Naive B cell (primary cell): ENCODE data around the gene TTC33. TPM values are rescaled to one million over a fixed set of nuclear protein-coding genes. Genes with fewer than 3 reads are reported as not detected.
"Not testable (repeated sequence)": the region's sequence is repeated elsewhere in the genome, so short reads cannot be mapped to it uniquely, and the experiment has no call there.

ENCODE experiments used
- ATAC-seq, 2 donors: fragments of 150-1000 bp; cut with Tn5 transposase; 2 replicates each; pipeline ENCODE4 v1.10.0; 2021; ENCODE audit warnings: low read depth in 2 of 2, mild to moderate bottlenecking in 2 of 2, moderate library complexity in 2 of 2
- DNase-seq: peaks from one replicate; pipeline ENCODE4 v3.0.0; 2022
- H3K27ac Mint-ChIP-seq, 6 donors: one replicate each; pipeline ENCODE4 v1.8.0; 2020 to 2022; ENCODE audit warnings: mild to moderate bottlenecking in 6 of 6, mixed read lengths in 6 of 6, moderate library complexity in 5 of 6, inconsistent platforms in 2 of 6
- H3K27me3 Mint-ChIP-seq, 3 donors: one replicate each; pipeline ENCODE4 v1.8.0; 2021 to 2022; ENCODE audit warnings: mixed read lengths in 3 of 3, mild to moderate bottlenecking in 1 of 3
- H3K36me3 Mint-ChIP-seq, 2 donors: one replicate each; pipeline ENCODE4 v1.8.0; 2020 to 2022; ENCODE audit warnings: mixed read lengths in 2 of 2, inconsistent platforms in 1 of 2, mild to moderate bottlenecking in 1 of 2
- H3K4me1 Mint-ChIP-seq, 3 donors: one replicate each; pipeline ENCODE4 v1.8.0; 2020 to 2022; ENCODE audit warnings: mixed read lengths in 3 of 3, inconsistent platforms in 1 of 3, mild to moderate bottlenecking in 1 of 3, moderate library complexity in 1 of 3
- H3K4me3 Mint-ChIP-seq, 8 donors: one replicate each; pipeline ENCODE4 v1.8.0; 2020 to 2022; ENCODE audit warnings: mild to moderate bottlenecking in 8 of 8, mixed read lengths in 8 of 8, moderate library complexity in 8 of 8, inconsistent platforms in 2 of 8
- H3K9me3 Mint-ChIP-seq, 7 donors: one replicate each; pipeline ENCODE4 v1.8.0; 2020 to 2022; ENCODE audit warnings: mixed read lengths in 7 of 7, mild to moderate bottlenecking in 5 of 7, inconsistent platforms in 2 of 7, moderate library complexity in 1 of 7
- polyA plus RNA-seq, 6 donors: library from polyadenylated mRNA; unstranded; fragments of 300-500 nt; fragmentation: Illumina TruSeq; gene quantifications; one replicate each; pipeline ENCODE4 v1.2.3, GENCODE V29; 2021; ENCODE audit warnings: low read depth in 6 of 6

The TTC33 gene, protein sequence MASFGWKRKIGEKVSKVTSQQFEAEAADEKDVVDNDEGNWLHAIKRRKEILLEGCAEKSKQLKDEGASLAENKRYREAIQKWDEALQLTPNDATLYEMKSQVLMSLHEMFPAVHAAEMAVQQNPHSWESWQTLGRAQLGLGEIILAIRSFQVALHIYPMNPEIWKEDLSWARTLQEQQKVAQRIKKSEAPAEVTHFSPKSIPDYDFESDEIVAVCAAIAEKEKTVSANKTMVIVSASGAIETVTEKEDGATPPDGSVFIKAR
- polyA plus RNA-seq, result 10 to 100 TPM; 14.6 to 21.6 (median 18.9) TPM

DNA sequence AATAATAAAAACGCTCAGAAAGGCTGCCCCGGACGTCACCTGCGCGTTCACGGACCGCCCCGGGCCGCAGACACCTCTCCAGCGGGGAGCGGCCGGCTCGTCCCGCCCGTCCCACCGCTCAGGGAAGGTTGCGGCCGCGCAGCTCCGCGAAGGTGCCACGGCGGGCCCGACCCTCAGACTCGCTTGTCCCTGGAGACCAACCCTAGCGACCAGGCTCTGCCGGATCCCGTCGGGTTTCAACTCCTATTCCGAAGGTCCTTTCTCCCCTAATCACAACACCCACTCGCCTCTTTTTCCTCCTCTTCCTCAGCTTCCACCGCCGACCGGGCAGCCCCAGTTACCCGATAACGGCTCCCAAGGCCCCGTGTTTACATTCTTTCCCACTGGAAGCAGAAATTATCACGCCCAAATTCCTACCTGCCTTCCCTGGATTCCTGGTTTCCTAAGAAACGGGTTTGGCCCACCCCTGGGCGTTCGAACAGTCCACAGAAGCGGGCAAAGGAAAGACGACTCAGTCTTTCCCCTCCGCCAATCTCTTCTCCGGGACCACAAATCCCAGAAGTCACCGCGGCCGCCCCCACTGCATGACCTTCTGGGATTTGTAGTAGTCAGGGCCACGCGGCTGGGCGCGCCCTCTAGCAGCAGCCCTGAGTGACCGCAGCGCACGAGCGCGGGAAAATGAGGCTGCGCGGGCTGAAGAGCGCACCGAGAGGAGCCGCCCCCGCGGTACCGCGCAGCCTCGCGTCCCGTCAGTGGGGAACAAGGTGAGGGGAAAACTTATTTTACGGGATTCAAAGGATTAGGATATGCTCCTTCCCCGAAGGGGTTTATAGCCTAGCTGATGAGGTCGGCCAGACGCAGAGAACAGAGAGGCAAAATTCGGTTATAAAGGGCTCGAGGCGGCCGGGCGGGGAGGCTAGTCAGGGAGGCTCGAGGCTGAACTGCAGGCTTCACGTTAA lies at the start of gene TTC33:
TTC33 (minus strand) TSS at position 555 of the 959 bp plus-strand sequence. CDS start 8,943 bp downstream, outside the sequence.
- Mint-ChIP-seq H3K9me3 (no peaks in the 10 kb centered on the region), H3K4me3 (peak within 1 kb of the TSS in 1 of 8 donors; percentile 5), H3K4me1 (peaks cover 13 to 21% (median 16%) of the 10 kb centered on the region in 3 donors), H3K27ac (no peak within 1 kb of the TSS), H3K36me3 (peaks cover 0 to 4% of the 10 kb centered on the region in 2 donors), H3K27me3 (no peaks in the 10 kb centered on the region)
- ATAC-seq (peak; percentile 91 to 92), DNase-seq (peak; percentile 90)

DNA sequence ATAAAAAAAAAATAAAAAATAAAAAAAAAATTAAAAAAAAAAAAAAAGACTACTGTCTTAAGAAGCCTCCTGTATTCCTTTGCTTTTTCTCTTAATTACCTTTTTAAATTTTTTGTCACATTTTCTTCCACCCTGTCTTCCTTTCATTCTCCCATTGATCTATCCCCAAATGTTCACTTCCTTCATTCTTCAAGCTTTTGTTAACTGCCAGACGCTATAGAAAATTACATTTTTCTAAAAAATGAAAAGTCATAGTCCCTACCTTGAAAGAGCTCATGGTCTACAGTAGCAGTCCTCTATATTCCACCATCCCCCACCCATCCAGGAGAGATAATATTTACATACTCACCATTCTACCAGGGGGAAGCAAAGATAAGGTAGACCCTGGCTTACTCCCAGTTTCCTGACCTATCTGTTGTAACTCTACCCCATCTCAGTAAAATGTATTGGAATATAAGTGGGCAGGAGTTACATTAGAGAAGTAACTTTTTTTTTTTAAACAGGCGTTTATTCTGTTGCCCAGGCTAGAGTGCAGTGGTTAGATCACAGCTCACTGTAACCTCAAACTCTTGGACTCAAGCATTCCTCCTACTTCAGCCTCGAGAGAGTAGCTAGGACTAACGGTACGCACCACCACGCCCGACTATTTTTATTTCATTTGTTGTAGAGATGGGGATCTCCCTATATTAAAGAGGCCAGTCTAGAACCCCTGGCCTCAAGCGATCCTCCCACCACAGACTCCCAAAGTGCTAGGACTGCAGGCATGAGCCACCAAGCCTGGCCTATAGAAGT lies 46.2 kb upstream of the TTC33 start:
- no peak for DNase-seq
- Mint-ChIP-seq H3K9me3 (no peaks in the 10 kb centered on the region), H3K4me1 (peaks cover 4 to 14% (median 6%) of the 10 kb centered on the region in 3 donors), H3K27me3 (no peaks in the 10 kb centered on the region), H3K36me3 (no peaks in the 10 kb centered on the region), H3K27ac (peak overlapping the region in 1 of 6 donors; percentile 2), H3K4me3 (peak overlapping the region in 1 of 8 donors; percentile 71)
- no peak for ATAC-seq

DNA sequence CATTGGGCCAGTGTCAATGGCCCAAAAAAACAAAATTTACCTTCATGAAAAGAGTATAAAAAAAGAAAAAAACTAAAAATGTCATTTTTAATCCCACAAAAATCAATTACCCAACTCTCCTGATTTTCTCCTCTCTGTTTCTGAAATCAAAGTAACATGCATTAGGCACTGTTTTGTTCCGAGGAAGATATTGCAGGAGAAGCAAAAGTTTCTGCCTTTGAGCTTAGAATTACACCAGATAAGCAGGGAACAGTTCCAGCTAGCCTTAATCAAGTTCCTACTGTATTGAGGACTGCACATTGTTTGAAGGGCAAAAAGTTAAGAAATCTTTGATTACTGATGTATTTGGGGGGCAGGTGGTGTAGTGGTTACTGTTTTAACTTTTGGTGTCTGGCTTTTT lies 43.5 kb upstream of the TTC33 start:
- DNase-seq, result no peak
- peak overlapping the region in 4 of 6 donors; percentile 49 to 98 (median 88) for H3K27ac Mint-ChIP-seq
- ATAC-seq, result no peak

DNA sequence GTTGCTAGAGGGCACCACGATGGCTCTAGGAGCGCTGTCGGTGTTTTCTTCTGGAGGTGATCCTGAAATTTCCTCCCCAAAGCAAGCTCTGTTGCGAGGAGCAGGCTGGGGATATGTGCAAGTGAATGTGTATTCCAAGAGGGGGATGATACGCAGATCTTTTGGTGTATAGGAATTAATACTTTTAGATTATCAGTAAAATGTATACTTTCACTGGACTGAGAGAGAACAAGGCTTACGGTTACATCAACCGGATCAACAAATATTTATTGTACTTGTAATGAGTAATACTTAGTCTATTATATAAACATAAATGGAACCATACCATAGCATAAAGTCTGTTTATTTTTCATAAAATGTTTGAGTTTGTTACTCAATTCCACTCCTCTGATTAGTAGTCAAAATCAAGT lies 43.0 kb upstream of the TTC33 start:
- peak overlapping the region; percentile 83 to 97 (median 94) for H3K4me3 Mint-ChIP-seq
- DNase-seq (no peak), ATAC-seq (no peak)
- H3K9me3 Mint-ChIP-seq, result no peaks in the 10 kb centered on the region
- no peaks in the 10 kb centered on the region for H3K27me3 Mint-ChIP-seq
- peaks cover 0 to 4% of the 10 kb centered on the region in 2 donors for H3K36me3 Mint-ChIP-seq
- peaks cover 20 to 40% (median 27%) of the 10 kb centered on the region in 3 donors for H3K4me1 Mint-ChIP-seq
- peak overlapping the region; percentile 86 to 98 (median 97) for H3K27ac Mint-ChIP-seq

More for the DNA sequence above, 43.5 kb upstream of the TTC33 start:
- no peaks in the 10 kb centered on the region for H3K27me3 Mint-ChIP-seq
- H3K4me1 Mint-ChIP-seq, result peaks cover 16 to 36% (median 23%) of the 10 kb centered on the region in 3 donors
- H3K9me3 Mint-ChIP-seq, result no peaks in the 10 kb centered on the region
- peaks cover 0 to 1% of the 10 kb centered on the region in 2 donors for H3K36me3 Mint-ChIP-seq
- peak overlapping the region in 7 of 8 donors; percentile 24 to 97 (median 83) for H3K4me3 Mint-ChIP-seq

GRCh38 chr5:40798012-40798800 lies 42.4 kb upstream of the TTC33 start, which contains the start of gene PRKAA1:
Gene PRKAA1, minus strand, starts transcription at chr5:40798374. Its CDS starts 185 bp downstream, at chr5:40798189.
- H3K27ac Mint-ChIP-seq, result peak within 1 kb of the TSS; percentile 86 to 98 (median 97)
- DNase-seq (peak; percentile 95), ATAC-seq (peak; percentile 90 to 92)
- H3K9me3 Mint-ChIP-seq, result no peaks in the 10 kb centered on the region
- H3K4me3 Mint-ChIP-seq, result peak within 1 kb of the TSS; percentile 83 to 97 (median 96)
- H3K4me1 Mint-ChIP-seq, result peaks cover 26 to 46% (median 33%) of the 10 kb centered on the region in 3 donors
- no peaks in the 10 kb centered on the region for H3K27me3 Mint-ChIP-seq
- peaks cover 0 to 4% of the 10 kb centered on the region in 2 donors for H3K36me3 Mint-ChIP-seq

DNA sequence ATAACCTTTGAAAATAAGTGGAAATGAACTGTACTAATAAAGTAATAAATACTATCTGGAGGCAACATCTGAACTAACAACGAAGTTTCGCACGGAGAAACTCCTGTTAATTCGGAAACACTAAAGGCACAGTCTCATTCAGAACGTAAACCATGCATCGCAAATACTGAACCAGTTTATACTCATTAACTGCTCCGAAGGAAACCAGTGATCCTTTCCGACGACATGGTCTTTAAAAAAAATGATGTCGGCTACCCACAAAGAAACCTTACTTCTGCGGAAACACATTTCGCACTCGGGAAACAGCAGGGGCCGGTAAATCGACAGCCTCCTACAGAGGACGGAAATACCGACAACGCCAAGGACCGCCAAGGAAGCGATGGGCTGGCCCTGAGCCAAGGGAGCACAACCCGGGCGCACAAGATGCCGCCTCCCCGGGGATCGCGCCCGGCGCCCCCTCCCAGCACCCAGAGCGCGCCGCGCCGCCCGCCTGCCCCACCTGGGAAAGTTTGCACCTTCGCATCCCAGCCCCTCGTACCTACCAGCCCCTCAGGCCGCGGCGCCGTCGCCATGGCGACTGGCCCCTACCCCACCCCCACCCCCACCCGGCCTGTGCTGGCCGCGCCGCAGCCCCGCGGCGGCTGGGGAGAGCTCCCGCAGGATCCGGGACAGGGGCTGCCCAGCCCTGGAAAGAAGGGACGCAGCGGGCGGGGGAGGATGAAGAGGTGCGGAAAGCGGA lies 41.7 kb upstream of the TTC33 start:
- Mint-ChIP-seq H3K36me3 (peaks cover 0 to 4% of the 10 kb centered on the region in 2 donors), H3K27ac (peak overlapping the region; percentile 54 to 97 (median 91)), H3K4me3 (peak overlapping the region; percentile 83 to 97 (median 94)), H3K9me3 (no peaks in the 10 kb centered on the region), H3K27me3 (no peaks in the 10 kb centered on the region), H3K4me1 (peaks cover 28 to 50% (median 36%) of the 10 kb centered on the region in 3 donors)
- DNase-seq (peak; percentile 61), ATAC-seq (peak; percentile 24 to 30)

DNA sequence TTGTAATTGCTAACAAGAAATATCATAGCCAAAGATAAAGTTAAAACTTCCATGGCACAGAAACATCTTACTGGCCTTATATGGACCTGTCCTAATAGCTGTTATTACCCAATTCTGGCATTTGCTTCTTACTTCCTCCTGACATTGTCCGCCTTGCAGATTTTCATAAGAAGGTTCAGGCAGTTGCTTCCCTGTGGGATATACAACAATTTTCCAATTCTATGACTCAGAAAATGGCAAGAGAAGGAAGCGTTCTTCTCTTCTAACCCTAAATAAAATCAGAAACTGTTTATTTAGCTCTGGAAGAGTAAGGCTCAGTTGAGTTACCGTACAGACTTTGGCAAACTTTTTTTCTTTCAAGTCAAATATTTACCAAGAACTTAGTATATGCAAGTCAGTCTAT lies 40.7 kb upstream of the TTC33 start:
- no peaks in the 10 kb centered on the region for H3K9me3 Mint-ChIP-seq
- DNase-seq, result no peak
- no peak for ATAC-seq
- H3K4me1 Mint-ChIP-seq, result peaks cover 28 to 50% (median 36%) of the 10 kb centered on the region in 3 donors
- H3K36me3 Mint-ChIP-seq, result peaks cover 0 to 4% of the 10 kb centered on the region in 2 donors
- H3K27ac Mint-ChIP-seq, result peak overlapping the region in 4 of 6 donors; percentile 24 to 90 (median 84)
- H3K27me3 Mint-ChIP-seq, result no peaks in the 10 kb centered on the region
- H3K4me3 Mint-ChIP-seq, result peak overlapping the region; percentile 33 to 96 (median 88)

- H3K36me3 Mint-ChIP-seq, H3K27me3 Mint-ChIP-seq, DNase-seq, H3K9me3 Mint-ChIP-seq, ATAC-seq: not testable (repeated sequence)
- H3K4me3 Mint-ChIP-seq, result peak overlapping the region in 1 of 8 donors; percentile 68
- peak overlapping the region in 1 of 6 donors; percentile 59 for H3K27ac Mint-ChIP-seq
- H3K4me1 Mint-ChIP-seq, result peaks cover 34 to 63% (median 40%) of the 10 kb centered on the region in 3 donors
Measured at GRCh38 chr5:40794877-40795276, 39.1 kb upstream of the TTC33 start.

GRCh38 chr5:40794340-40794739 lies 38.6 kb upstream of the TTC33 start:
- Mint-ChIP-seq H3K4me1 (peaks cover 37 to 64% (median 43%) of the 10 kb centered on the region in 3 donors), H3K27ac (peak overlapping the region in 1 of 6 donors; percentile 31)
- not testable (repeated sequence) for H3K9me3 Mint-ChIP-seq, ATAC-seq, DNase-seq, H3K36me3 Mint-ChIP-seq, H3K4me3 Mint-ChIP-seq, H3K27me3 Mint-ChIP-seq

DNA sequence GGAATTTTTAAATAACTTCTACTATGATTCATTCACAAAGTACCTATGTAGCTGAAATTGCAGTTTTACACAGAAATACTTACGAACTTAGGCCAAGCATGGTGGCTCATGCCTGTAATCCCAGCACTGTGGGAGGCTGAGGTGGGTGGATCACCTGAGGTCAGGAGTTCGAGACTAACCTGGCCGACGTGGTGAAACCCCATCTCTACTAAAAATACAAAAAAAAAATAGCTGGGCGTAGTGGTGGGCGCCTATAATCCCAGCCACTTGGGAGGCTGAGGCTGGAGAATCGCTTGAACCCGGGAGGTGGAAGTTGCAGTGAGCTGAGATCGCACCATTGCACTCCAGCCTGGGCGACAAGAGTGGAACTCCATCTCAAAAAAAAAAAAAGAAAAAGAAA lies 36.9 kb upstream of the TTC33 start:
- H3K27me3 Mint-ChIP-seq, ATAC-seq, H3K9me3 Mint-ChIP-seq, H3K27ac Mint-ChIP-seq, H3K4me3 Mint-ChIP-seq, DNase-seq: not testable (repeated sequence)
- Mint-ChIP-seq H3K36me3 (peaks cover 10 to 13% of the 10 kb centered on the region in 2 donors), H3K4me1 (peaks cover 43 to 72% (median 54%) of the 10 kb centered on the region in 3 donors)

DNA sequence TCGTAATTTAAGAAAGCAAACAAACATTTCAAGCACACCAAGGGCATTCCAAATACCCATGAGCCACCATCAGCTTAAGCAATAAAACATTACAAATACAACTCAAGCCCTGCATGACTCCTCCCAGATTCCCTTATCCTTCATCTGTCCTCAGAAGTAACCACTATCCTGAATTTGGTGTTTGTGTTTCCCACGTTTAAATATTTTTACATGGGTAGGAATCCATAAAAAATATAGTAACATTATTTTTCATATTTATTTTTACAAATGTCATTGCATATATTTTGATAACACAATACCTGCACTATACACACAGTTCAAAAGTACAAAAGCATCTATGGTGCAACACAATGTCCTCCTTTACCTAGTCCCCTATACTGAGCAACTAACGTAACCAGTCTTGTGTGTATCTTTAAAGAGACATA lies 36.0 kb upstream of the TTC33 start:
- no peak overlapping the region for H3K27ac Mint-ChIP-seq

More for the DNA sequence above, 36.0 kb upstream of the TTC33 start:
- H3K4me1 Mint-ChIP-seq, result peaks cover 44 to 67% (median 60%) of the 10 kb centered on the region in 3 donors
- ATAC-seq (no peak), DNase-seq (no peak)
- peaks cover 10 to 14% of the 10 kb centered on the region in 2 donors for H3K36me3 Mint-ChIP-seq
- H3K27me3 Mint-ChIP-seq, result no peaks in the 10 kb centered on the region
- H3K9me3 Mint-ChIP-seq, result peaks cover 0 to 5% (median 2%) of the 10 kb centered on the region in 7 donors
- no peak overlapping the region for H3K4me3 Mint-ChIP-seq
